HG02571 (cell line): ENCODE data around the gene GPC6.

Source experiments
- ATAC-seq: cut with Tn5 transposase; IDR thresholded peaks from one replicate; pipeline ENCODE4 v1.9.1; 2021; ENCODE audit warnings: mild to moderate bottlenecking, moderate library complexity; ENCODE audit not compliant: unreplicated experiment

Gene GPC6

DNA sequence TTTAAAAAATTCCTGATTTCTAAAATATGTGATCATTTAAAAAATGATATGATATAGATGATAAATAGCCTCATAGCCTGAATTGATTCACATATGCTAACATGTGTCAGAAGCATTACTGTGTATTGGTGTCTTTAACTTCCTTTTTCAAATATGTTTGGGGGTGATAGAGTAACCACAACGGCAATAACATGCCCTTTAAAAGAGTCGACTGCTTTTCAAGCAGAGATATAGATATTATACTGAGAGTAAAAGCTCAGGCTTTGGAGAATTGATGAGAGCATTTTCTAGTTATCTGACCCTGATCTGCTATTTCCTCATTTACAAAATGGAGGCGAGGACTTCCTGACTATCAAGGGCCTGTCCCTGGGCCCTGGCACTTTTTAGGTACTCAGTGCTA is 992.3 kb downstream of the GPC6 start:
- ATAC-seq = no peak

DNA sequence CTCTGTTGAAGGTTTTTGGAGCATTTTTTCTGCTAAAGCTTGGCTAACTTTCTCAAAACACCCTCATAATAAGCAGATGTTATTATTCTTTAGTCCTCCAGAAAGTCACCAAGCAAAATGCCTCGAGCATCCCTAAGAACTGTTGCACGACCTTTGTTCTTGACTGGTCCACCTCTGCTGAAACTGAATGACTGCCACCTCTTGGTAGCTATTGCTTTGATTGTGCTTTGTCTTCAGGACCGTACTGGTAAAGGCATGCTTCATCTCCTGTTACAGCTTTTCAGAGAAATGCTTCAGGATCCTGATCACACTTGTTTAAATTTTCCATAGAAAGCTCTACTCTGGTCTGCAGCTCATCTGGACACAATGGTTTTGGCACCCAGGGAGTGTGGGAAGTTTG is 998.1 kb downstream of the GPC6 start:
- no peak for ATAC-seq

DNA sequence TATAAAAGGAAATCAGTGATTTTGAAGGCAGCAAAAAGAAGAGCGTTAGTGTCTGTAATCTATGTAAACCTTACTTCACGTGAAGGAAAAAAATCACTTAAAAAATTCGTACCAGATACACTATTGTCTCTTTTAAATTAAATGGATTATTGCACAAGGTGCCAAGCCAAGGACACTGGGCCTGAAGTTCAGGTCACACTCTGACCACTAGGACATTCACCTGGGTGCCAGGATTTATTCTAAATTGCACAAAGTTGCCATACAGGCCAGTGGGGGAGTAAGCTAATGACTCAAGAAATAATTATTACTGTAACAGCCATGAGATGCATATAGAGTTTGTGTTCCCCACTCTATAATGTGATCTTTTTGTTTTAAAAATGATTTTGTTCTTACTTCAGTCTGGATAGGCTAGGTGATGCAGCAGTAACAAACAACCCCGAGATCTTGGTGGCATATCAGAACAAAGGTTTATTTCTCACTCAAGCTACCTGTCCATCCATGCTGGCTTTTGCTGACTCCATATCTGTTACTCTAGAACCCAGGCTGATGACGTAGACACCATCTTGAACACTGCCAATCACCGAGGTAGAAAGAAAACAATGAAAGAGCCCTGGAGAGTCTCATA is 1000.8 kb downstream of the GPC6 start:
- no peak for ATAC-seq

DNA sequence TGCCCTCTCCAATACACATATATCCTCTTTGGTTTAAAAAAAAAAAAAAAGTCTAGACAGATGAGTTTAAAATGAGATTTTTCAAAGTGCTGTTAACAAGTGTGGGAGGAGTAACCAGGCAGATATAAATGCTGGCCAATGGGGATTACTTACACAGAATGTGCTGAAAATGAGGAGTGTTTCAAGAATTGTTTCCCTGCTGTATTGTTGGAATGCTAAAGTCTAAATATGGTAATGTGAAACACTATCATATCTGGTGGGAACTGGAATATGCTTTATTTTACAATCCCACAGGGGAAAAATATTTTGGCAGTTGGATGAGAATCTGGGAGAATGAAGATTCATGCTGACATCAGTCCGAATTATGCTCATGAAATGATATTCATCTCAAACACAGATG is 1002.2 kb downstream of the GPC6 start:
- ATAC-seq = no peak

DNA sequence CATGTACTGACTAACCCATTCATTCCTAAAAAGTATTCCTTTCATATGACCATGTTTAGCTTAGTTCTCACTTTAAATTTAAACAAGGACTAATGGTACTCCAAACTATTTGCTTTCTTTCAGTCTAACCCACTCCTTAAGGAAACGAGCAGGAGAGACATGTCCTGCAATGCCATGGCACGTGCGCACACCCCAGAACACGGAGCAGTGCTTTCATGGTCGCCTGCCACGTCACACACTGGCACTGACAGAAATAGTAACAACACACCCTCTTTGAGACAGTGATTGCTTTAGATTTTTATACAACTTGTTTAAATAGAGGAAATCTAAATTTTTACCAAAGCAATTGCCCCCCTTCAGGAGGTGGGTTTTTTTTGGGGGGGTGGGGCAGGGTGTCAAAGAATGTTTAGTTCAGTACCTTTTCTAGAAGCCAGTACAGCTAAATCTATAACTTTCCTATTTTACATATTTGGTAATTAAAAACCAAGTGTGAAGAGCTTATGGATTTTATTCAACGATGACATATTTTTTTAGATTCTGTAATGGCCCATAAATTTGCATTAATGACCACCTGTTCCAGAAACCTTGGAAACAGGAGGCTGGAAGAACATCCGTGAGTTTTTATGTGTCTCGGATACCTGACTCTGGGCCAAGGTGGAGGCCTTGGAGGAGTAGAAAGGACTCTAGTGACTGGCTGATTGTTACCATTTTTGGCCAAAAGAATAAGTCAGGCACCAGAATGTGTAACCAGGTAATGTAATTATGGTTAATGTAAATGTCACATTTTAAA is 1005.7 kb downstream of the GPC6 start:
- no peak for ATAC-seq

DNA sequence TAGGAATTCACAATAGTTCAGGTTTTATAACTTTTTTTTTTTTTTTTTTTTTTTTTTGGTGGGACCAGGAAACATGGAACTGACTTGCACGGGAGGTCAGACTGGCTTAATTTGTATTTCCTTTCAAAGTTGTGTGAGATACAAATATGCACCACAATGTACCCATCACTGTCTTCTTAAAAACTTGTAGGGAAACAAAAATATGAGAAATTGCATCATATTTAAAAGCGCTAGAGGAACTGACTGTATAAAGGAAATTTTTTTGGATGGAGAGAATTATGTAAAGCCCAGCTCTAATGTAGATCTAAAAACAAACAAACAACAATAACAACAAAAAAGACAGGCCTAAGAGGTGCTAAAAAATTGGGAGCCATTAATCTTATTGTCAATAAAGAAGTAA is 1006.3 kb downstream of the GPC6 start:
- no peak for ATAC-seq

DNA sequence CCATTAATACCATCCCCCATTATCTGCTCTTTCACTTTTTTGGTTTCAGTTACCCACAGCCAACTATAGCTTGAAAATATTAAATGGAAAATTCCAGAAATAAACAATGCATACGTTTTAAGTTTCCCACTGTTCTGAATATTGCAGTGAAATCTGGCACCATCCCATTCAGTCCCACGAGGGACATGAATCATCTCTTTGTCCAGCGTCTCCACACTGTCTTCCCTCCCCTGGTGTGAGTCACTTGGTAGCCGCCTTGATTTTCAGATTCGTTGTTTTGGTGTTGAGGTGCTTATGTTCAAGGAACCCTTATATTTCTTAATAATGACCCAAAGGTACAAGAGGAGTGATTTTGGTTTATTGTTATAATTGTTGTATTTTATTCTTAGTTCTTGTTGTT is 1006.8 kb downstream of the GPC6 start:
- no peak for ATAC-seq

DNA sequence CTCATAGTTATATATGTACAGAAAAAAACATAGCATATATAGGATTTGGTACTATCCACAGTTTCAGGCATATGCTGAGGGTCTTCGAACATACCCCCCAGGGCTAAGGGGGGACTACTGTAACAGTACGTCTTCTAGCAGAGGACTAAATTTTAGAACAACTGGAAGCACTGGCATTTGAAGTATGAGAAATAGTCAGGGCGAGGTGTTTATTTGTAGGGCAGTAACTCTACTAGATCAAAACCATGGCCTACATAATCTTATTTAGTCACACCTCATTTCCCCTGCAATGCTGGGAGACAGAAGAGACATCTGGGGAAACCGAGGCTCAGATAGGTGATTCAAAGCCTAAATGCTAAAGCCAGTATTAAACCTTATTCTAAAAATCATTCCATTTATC is 1007.2 kb downstream of the GPC6 start:
- no peak for ATAC-seq

DNA sequence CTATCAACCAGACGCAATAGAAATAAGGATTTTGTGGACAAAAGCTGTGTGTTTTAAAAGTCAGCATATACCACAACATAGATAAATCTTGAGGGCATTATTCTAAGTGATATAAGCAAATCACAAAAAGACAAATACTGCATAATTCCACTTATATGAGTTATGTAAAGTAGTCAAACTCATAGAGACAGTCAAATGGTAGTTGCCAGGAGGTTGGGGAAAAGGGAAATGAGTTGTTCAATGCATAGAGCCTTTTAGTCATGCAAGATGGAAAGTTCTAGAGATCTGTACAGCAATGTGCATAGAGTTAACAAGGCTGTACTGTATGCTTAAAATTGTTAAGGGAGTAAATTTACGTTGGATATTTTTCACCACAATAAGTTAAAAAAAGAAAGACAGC is 1008.1 kb downstream of the GPC6 start:
- ATAC-seq = no peak

DNA sequence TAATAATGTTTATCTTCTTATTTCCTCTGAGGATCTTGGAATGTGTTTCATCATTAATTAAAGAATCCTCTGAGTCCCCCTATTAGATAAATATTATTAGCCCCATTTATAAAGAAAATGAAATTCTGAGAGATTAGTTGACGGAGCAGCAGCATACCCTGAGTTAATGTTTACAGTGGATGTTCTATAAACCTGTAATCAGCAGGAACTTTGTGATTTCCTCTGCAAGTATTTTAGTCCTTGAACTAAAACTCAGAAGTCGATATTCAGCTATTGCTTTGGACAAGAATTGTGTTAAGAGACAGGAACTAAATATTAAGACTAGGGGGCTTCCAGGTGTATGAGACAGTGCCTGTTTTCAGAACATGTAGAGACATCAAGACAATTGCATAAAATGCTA is 1009.5 kb downstream of the GPC6 start:
- ATAC-seq = no peak

DNA sequence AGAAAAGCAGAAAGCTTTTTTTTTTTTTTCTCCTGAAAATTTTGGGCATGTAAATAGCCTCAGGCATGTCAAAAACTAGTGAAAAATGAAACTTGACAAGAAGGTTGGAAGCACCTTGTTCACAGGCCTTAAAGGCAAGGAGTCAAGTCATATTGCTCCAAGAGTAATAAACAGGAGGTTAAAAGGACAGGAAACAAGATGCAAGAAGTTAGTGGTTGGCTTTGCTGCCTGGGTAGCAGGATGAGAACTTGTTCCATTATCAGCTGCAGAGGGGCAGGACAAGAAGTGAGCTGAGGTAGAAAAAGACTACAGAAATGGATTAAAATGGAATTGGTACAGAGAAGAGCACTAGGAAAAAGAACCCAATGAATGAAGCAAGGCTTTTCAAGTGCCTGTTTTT is 1010.3 kb downstream of the GPC6 start:
- no peak for ATAC-seq

DNA sequence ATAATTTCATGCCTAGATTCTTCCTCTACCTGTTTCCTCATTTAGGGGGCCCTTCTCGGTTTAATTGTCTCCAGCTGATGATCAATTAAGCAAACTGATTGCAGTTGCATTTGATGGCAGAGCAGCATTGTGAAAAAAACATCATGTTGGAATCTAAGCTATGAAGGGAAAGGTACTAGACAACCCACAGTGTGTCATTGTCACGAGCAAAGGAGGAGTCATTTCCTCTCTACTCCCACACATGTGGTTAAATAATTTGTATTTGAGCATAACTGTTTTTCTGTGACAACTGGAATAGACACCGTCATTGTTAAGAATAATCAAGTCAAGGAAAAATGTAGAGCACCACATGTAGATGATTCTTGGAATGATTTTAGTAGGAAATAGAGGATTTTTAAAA is 1012.5 kb downstream of the GPC6 start:
- ATAC-seq = no peak

DNA sequence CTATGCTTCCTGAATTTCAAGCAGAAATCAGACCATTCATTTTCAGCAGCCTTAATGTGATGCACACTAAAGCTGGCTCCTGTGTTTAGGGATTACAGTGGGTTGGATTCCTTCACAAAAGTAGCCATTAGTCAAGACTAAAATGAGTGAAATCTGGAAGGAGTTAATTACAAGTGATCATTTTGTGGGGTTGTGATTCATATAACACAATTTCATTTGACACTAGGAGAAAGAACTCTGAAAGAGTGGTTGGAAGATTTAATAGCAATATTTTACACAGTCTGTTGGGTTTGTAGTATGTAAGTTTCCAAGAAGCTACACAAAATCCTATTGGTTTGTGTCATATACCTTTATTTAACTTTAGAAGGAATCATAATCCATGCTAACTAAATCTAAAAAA is 1015.9 kb downstream of the GPC6 start:
- no peak for ATAC-seq

DNA sequence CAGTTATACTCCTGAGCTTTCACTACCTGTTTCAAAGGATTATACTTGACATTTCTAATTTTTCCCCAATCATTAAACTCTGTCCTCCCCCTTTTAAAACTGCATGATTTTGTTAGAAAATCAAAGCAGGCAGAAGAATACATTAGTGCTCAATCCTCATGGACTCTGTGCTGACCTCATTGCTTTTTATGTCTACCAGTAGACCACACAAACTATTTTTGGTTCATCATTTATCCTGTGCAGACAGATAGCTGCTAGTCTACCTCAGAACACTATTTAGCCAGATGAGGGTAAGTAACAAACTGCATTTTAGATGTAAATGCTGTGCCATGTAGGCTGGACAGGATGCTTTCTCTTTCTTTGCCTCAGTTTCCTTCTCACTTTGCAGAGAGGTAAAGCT is 1016.9 kb downstream of the GPC6 start:
- no peak for ATAC-seq

DNA sequence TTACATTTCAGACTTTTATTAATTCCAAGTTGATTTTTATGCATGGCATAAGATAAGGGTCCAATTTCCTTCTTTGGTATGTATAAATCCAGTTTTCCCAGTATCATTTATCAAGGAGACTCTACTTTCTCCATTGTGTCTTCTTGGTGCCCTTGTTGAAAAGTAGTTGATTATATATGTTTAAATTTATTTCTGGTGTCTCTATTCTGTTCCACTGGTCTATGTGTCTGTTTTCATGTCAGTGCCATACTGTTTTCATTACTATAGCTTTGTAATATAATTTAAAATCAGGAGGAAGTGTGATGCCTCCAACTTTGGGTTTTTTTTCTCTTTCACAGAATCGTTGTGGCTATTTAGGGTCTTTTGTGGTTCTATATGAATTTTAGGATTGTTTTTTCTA is 1019.9 kb downstream of the GPC6 start:
- no peak for ATAC-seq

DNA sequence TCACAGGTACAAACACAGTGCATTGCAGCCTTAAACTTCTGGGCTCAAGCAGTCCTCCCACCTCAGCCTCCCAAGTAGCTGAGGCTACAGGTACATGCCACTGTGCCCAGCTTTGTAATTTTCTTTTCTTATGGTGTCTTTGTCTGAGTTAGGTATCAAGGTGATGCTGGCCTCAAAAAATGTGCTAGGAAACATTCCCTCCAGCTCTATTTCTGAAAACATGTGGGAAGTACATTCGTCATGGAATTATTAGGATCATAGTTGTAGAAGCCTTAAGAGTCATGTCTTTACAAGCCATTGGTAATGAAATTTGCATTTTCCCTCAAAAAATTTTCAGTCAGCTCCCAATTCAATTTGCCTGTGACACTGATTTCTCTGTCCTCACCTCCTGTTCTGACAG is 1021.3 kb downstream of the GPC6 start:
- no peak for ATAC-seq

DNA sequence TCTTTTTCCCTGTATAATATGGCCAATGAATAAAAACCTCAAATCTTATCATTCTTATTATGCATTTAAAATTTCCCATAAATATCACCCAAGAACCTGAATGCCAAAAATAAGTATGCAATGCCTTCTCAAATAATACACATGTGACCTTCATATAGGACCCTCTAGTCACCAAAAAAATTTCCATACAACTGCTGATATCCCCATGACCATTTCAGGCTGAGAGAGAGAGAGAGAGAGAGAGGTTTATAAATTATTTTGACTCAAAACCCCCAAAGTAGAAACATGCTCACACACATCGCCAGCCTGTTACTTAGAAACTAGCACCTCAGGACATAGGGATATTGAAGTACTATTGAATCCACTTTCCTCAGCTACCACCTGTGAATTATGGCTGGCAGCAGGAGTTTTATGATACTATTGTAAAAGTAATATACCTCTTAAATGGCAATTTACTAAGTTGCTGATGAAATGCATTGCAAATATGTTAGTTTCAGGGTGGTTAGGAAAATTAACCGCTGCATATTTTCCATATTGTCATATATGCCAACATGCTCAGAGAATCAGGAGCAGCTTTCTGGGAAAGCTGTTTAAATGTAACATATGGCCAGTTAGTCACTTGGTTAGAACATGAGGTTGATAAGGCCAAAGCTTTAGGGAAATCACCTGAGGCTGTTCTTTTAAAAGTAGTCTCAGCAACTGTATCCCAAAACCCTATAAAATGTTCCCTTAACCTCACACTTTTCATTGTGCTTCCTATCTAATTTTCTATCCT is 1022.0 kb downstream of the GPC6 start:
- ATAC-seq = no peak

DNA sequence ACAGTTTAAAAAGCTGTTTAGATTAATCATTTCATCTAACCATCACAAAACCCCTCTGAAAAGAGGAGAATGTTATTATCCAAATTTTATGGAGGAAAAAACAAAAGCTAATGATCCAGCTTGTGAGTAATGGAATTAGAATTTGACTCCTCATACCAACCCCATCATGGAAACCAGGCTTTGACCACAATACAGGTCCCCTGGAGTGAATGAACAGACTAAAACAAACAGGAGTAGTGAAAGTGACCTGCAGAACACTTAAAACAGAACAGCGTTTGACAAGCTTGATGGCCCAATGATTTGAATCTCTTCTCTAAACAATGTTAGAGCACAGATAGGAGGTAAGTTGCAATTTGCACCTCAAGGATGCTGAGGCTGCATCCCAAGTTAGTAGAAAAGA is 1022.9 kb downstream of the GPC6 start:
- ATAC-seq = no peak

DNA sequence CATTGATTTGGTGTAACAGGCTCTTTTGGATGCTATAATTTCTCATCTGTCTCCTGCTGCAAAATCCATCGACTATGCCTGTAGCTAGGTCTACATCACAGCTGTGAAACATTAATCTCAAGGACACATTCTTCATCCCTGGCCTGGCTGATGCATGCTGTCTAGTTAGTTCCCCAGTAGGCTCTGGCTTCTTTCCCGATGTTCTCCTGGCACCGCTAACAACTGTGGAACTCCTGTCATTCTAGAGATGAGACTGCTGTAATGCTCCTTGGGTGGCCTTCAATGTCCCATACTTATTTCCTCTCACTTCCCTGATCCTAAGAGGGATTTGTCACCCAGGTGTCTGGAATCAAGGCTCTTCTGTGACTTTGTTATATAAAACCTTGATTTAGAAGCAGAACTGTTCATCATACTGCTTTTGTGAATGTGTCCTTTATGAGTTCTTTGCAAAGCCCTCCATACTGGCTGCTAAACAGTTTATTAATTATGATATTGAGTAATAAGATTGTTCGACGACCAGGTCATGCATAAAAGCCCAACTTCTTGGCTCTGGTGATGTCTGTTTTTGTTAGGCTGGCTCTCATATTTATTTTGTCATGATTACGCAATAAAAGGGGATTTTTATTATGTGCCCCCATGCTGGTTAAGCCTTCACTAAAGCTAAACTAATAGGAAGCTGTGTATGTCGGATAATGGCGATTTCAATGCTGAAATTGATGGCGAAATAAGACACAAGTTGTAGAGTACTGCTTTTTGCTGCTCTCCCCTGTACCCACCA is 1025.4 kb downstream of the GPC6 start:
- ATAC-seq = no peak

DNA sequence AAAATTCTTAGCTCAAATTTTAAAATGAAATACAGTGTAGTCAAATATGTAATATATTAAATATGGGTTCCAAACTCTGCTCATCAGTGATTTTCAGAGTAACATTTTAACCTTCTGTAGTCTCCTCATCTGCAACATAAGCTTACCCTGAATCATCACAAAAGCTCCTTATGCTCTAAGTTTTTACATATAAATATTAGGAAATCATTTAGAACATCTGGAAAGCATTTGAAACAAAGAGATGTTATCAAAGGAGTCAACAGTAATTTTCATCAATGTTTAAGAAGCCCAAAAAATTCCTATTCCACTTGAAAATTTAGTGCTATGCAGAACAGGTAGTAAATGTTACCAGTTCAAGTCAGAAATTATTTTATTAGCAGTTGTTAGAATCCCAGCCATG is 1028.1 kb downstream of the GPC6 start:
- no peak for ATAC-seq

DNA sequence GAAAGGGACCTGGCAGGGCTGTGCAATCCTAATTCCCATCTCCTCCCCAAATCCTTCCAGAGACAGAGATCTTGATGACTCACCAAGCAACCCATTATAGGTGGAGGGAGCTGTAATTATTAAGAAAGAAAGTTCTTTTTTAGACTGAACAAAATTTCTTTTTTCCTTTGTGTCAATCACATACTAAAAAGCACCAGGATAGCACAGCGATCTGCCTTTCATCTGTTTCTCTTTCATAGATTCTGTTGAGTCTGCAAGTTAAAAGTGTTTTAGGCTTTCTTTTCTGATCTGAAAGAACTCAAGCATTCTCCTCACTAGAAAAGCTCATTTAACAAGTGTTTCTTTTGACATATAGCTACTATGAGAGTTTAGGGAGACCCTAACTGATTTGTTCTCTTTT is 1030.1 kb downstream of the GPC6 start:
- no peak for ATAC-seq
